Measurements from ENCODE around the gene SHC2. TPM values are rescaled to one million over a fixed set of nuclear protein-coding genes. Genes with fewer than 3 reads are reported as not detected.

SHC2 gene
- total and polyA plus RNA-seq, 2 of the 8 experiments (the other 6 are each of a cell fraction or from before 2014, with no cell fraction given), result 4.4 to 7.3 TPM

DNA sequence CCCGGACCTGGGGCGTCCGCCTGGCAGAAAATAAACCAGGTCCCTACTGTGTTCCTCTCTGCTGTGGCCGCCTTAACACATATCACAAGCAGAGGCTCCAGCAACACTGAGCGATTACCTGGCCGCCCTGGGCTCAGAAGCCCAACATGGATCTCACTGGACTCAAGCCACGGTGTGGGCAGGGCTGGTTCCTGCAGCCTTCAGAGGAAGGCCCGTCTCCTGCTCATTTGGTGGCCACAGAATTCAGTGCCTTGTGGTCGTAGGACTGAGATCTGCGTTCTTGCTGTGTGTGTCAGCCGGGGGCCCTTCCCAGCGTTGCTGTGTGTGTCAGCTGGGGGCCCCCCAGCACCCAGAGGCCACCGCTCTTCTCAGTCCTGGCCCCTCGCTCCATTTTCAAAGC, 82.1 kb downstream of the SHC2 start:
- Histone ChIP-seq H2BK15ac (ENCODE audit: low read length) (no peak overlapping the region), H3K27ac (ENCODE audit: low read depth, low read length) (no peak overlapping the region), H3K79me2 (ENCODE audit: control insufficient read depth in 1 of 2, insufficient read depth in 2 of 2, low read length in 2 of 2) (no peaks in the 10 kb centered on the region), H2BK5ac (ENCODE audit: low read depth, low read length) (no peak overlapping the region), H3K4ac (replicated peaks; ENCODE audit: insufficient read length, low read depth, low read length) (no peak overlapping the region), H3K56ac (replicated peaks; ENCODE audit: insufficient read length, low read depth, low read length) (no peak overlapping the region), H2AFZ (ENCODE audit: low read length) (no peak overlapping the region), H4K91ac (replicated peaks; ENCODE audit: insufficient read length, low read length) (no peak overlapping the region), H4K5ac (ENCODE audit: insufficient read length, low read depth, low read length) (no peak overlapping the region), H3K14ac (ENCODE audit: insufficient read length) (no peak overlapping the region), H3K18ac (ENCODE audit: extremely low read depth, low read length) (0 out of 2 replicates have a peak overlapping the region, but pooled peaks have one; percentile 6), H3K9me3 (ENCODE audit: insufficient read depth in 2 of 2, low read depth in 1 of 2, low read length in 1 of 2) (no peaks in the 10 kb centered on the region; a peak in 1 of 4 replicates), H3K23me2 (ENCODE audit: low read depth, low read length) (no peaks in the 10 kb centered on the region), H2AK5ac (ENCODE audit: low read depth, low read length) (no peak overlapping the region), H3K9ac (replicated peaks in 1 of 4; ENCODE audit: extremely low read depth in 1 of 4, low read depth in 3 of 4, low read length in 3 of 4) (no peak overlapping the region), H3K4me2 (ENCODE audit: insufficient read depth in 1 of 2, low read depth in 2 of 2, low read length in 2 of 2) (no peak overlapping the region), H4K20me1 (replicated peaks in 1 of 2; ENCODE audit: control insufficient read depth in 1 of 2, insufficient read depth in 2 of 2, low read length in 2 of 2) (no peaks in the 10 kb centered on the region), H4K8ac (ENCODE audit: extremely low read depth, insufficient read depth, low read length) (no peak overlapping the region), H3K4me3 (ENCODE audit: extremely low read depth in 1 of 4, insufficient read depth in 2 of 4, low read depth in 3 of 4, low read length in 4 of 4) (no peak overlapping the region), H2BK20ac (ENCODE audit: low read length) (no peak overlapping the region), H3K79me1 (ENCODE audit: low read depth, low read length) (no peaks in the 10 kb centered on the region), H3K23ac (ENCODE audit: insufficient read length) (no peak overlapping the region), H2BK120ac (replicated peaks; ENCODE audit: low read depth, low read length) (no peak overlapping the region), H3K4me1 (replicated peaks in 1 of 4; ENCODE audit: control insufficient read depth in 3 of 4, insufficient read depth in 4 of 4, low read length in 3 of 4) (no peaks in the 10 kb centered on the region), H2BK12ac (ENCODE audit: low read depth, low read length) (no peak overlapping the region), H3K27me3 (replicated peaks in 1 of 4; ENCODE audit: control insufficient read depth in 3 of 4, extremely low read depth in 1 of 4, insufficient read depth in 3 of 4, low read length in 3 of 4) (peaks cover 0 to 3% (median 0%) of the 10 kb centered on the region in 4 experiments; a peak in 2 of 7 replicates), H3K36me3 (ENCODE audit: control insufficient read depth in 2 of 4, insufficient read depth in 4 of 4, low read length in 3 of 4) (no peaks in the 10 kb centered on the region)
- ChIA-PET POLR2A (ENCODE audit: partially characterized antibody) (no interaction called here), CTCF (ENCODE audit: partially characterized antibody) (no interaction called here)
- TF ChIP-seq CBX5 (IDR thresholded peaks at IDR 0.05; ENCODE audit: low read depth, low read length) (no peak), TAF1 (IDR thresholded peaks at IDR 0.05; ENCODE audit: low read depth, low read length) (no peak), CHD2 (IDR thresholded peaks at IDR 0.05; ENCODE audit: low read length) (no peak)
- DNase-seq (ENCODE audit: low read depth in 1 of 2, low spot score in 2 of 2) (no peak), FAIRE-seq (no peak)
- 91% methylated on average over 14 of the region's 14 CpGs; no CpG with 5 or more reads in 1 of the 2 experiments for WGBS, 2 experiments (ENCODE audit: extremely low coverage in 1 of 2, insufficient coverage in 1 of 2, insufficient read length in 1 of 2, insufficient replicate concordance in 2 of 2, low coverage in 1 of 2, low lambda C conversion rate in 2 of 2, missing lambda C conversion rate in 1 of 2)

Data from H1 (cell line).